Measurements from ENCODE around the gene MYOG.

MYOG gene

GRCh38 chr1:203075236-203076030 lies 10.4 kb downstream of the MYOG start:
- no peak for DNase-seq (ENCODE audit: extremely low spot score, insufficient read length, low read depth)
- no peak for FAIRE-seq

GRCh38 chr1:203074610-203075009 lies 11.2 kb downstream of the MYOG start:
- FAIRE-seq (no peak), DNase-seq (ENCODE audit: extremely low spot score, insufficient read length, low read depth) (no peak)

- no peak for FAIRE-seq
These were observed 12.3 kb downstream of the MYOG start for GRCh38 chr1:203073469-203073868.

GRCh38 chr1:203072911-203073310 lies 12.9 kb downstream of the MYOG start:
- FAIRE-seq (no peak), DNase-seq (ENCODE audit: extremely low spot score, insufficient read length, low read depth) (no peak)

More at GRCh38 chr1:203073469-203073868, 12.3 kb downstream of the MYOG start:
- DNase-seq (ENCODE audit: extremely low spot score, insufficient read length, low read depth): no peak

- FAIRE-seq: no peak
These were observed 13.7 kb downstream of the MYOG start for GRCh38 chr1:203072002-203072602.

GRCh38 chr1:203069030-203069747 lies 16.6 kb downstream of the MYOG start:
- no peak for FAIRE-seq
- DNase-seq (ENCODE audit: extremely low spot score, insufficient read length, low read depth): no peak

More at GRCh38 chr1:203072002-203072602, 13.7 kb downstream of the MYOG start:
- no peak for DNase-seq (ENCODE audit: extremely low spot score, insufficient read length, low read depth)

GRCh38 chr1:203066965-203067364 lies 18.8 kb downstream of the MYOG start:
- FAIRE-seq (no peak), DNase-seq (ENCODE audit: extremely low spot score, insufficient read length, low read depth) (no peak)

- no peak for FAIRE-seq
- DNase-seq (ENCODE audit: extremely low spot score, insufficient read length, low read depth): no peak
These were observed 19.8 kb downstream of the MYOG start for GRCh38 chr1:203065986-203066385.

GRCh38 chr1:203065191-203065590 lies 20.6 kb downstream of the MYOG start:
- FAIRE-seq (no peak), DNase-seq (ENCODE audit: extremely low spot score, insufficient read length, low read depth) (no peak)

- DNase-seq (ENCODE audit: extremely low spot score, insufficient read length, low read depth): no peak
- FAIRE-seq: no peak
These were observed 22.5 kb downstream of the MYOG start for GRCh38 chr1:203063287-203063686.

- no peak for DNase-seq (ENCODE audit: extremely low spot score, insufficient read length, low read depth)
These were observed 25.7 kb downstream of the MYOG start for GRCh38 chr1:203060115-203060514.

GRCh38 chr1:203059485-203059884 lies 26.3 kb downstream of the MYOG start:
- DNase-seq (ENCODE audit: extremely low spot score, insufficient read length, low read depth) (no peak), FAIRE-seq (no peak)

More at GRCh38 chr1:203060115-203060514, 25.7 kb downstream of the MYOG start:
- no peak for FAIRE-seq

GRCh38 chr1:203058676-203058935 lies 27.2 kb downstream of the MYOG start:
- DNase-seq (ENCODE audit: extremely low spot score, insufficient read length, low read depth): no peak
- no peak for FAIRE-seq

GRCh38 chr1:203057911-203058675 lies 27.7 kb downstream of the MYOG start:
- FAIRE-seq (no peak), DNase-seq (ENCODE audit: extremely low spot score, insufficient read length, low read depth) (no peak)

GRCh38 chr1:203056516-203056915 lies 29.3 kb downstream of the MYOG start:
- DNase-seq (ENCODE audit: extremely low spot score, insufficient read length, low read depth) (no peak), FAIRE-seq (no peak)

GRCh38 chr1:203056012-203056411 lies 29.8 kb downstream of the MYOG start:
- DNase-seq (ENCODE audit: extremely low spot score, insufficient read length, low read depth): no peak
- FAIRE-seq: no peak

- DNase-seq (ENCODE audit: extremely low spot score, insufficient read length, low read depth) (no peak), FAIRE-seq (no peak)
These were observed 30.5 kb downstream of the MYOG start for GRCh38 chr1:203055161-203055799.

- DNase-seq (ENCODE audit: extremely low spot score, insufficient read length, low read depth): no peak
- FAIRE-seq: no peak
These were observed 31.2 kb downstream of the MYOG start for GRCh38 chr1:203054642-203055041.

GRCh38 chr1:203054184-203054583 lies 31.6 kb downstream of the MYOG start:
- no peak for FAIRE-seq
- no peak for DNase-seq (ENCODE audit: extremely low spot score, insufficient read length, low read depth)

GRCh38 chr1:203052601-203053000 lies 33.2 kb downstream of the MYOG start:
- no peak for DNase-seq (ENCODE audit: extremely low spot score, insufficient read length, low read depth)

More at GRCh38 chr1:203052601-203053000, 33.2 kb downstream of the MYOG start:
- FAIRE-seq: no peak

Measured in GM18507 (cell line).